HG02571 (cell line): ENCODE measurements around the gene ZNF223.

ENCODE experiments used
- ATAC-seq: cut with Tn5 transposase; IDR thresholded peaks from one replicate; pipeline ENCODE4 v1.9.1; 2021; ENCODE audit warnings: mild to moderate bottlenecking, moderate library complexity; ENCODE audit not compliant: unreplicated experiment

The ZNF223 gene

GRCh38 chr19:44071824-44072542, 20.1 kb downstream of the ZNF223 start, which contains the start of gene ZNF284:
Gene ZNF284 (plus strand): TSS chr19:44072159. CDS start chr19:44076390, 4,231 bp downstream.
- peak; percentile 91 for ATAC-seq

DNA sequence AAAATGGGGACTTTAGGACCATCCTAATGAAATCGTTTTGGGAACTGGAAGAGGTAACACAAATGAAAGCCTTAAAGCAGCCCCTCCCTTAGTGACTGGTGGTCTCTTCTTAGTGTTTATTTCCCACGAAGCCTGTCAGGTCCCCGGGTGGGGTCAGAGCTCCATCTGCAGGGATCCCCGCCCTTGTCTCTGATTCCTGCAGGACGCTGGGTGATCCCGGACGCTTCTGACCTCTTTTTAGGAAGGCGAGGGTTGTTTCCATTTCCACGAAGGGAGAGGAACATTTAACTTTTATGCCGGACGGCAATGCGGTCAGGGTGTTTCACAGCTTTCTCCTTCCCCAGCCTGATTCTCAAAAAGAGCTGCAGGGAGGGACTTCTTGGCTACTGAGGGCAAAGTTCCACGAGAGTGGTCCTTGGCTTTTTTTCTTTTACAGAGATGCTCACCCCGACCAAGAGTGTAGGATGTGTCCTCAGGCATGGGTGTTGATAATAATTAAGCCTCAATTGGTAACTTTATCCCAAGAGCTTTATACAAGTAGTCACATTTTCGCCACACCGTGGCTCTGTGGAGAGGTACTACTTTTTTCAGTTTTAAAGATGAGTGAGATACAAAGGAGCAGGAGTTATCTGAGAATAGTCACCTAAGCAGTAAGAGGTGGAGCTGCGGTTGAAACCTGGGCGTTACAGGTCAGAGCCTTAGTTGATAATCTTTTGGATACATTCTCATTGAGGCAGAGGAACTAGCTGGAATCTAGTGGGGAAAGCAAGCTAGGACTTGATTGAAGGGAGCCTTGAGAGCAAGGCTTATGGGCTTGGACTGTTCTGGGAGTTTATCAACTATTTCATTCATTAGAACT, 20.9 kb downstream of the ZNF223 start:
- ATAC-seq, result no peak

GRCh38 chr19:44076325-44076724, 24.5 kb downstream of the ZNF223 start:
- no peak for ATAC-seq

GRCh38 chr19:44092108-44092507, 40.3 kb downstream of the ZNF223 start:
- no peak for ATAC-seq

- peak; percentile 83 for ATAC-seq
These were observed 42.3 kb downstream of the ZNF223 start, which contains the start of gene ZNF224 for GRCh38 chr19:44093931-44094765. Gene ZNF224 (plus strand): TSS chr19:44094361. CDS start chr19:44097874, 3,513 bp downstream.

GRCh38 chr19:44107751-44108150, 55.9 kb downstream of the ZNF223 start:
- ATAC-seq, result no peak

- ATAC-seq, result no peak
These were observed 57.6 kb downstream of the ZNF223 start for GRCh38 chr19:44109458-44109857.

DNA sequence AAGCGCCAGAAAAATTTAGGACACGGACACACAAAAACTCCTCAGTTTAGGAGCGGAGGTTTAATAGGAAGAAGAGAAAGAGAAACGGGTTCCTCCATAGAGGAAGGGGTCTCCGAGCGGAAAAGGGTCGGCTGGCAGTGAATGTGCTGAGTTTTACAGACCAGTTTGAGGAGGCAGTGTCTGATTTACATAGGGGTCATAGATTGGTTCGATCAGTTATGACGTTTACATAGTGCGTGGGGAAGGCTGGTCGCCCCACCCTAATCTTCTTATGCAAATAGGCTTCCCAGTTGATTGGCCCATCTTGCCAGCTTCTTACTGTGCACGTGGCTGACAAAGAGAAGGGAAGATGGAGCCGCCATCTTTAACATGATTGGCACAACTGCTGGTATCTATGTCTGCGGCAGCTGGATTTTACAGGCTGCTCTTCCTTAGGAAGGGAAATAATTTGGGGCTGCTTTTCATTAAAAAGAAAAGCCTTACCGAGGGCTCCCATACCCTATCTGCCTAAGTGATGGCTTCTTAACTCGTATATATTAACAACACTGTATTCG, 60.2 kb downstream of the ZNF223 start:
- no peak for ATAC-seq

DNA sequence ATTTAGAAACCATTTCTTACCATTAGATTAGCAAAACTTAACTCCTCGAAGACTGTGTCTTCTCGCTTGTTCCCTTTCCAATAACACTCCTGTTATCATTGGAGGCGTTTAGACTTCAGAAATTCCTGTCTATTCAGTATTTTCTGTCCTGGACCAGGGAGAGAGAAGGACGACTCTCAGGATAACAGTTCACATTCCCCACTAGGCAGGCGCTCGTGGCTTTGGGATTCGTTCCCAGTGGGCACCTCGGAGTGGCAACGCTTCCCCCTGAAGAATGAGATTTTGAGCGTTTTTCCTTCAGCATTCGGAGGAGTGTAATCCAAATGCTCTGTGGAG, 60.9 kb downstream of the ZNF223 start:
- ATAC-seq, result no peak

DNA sequence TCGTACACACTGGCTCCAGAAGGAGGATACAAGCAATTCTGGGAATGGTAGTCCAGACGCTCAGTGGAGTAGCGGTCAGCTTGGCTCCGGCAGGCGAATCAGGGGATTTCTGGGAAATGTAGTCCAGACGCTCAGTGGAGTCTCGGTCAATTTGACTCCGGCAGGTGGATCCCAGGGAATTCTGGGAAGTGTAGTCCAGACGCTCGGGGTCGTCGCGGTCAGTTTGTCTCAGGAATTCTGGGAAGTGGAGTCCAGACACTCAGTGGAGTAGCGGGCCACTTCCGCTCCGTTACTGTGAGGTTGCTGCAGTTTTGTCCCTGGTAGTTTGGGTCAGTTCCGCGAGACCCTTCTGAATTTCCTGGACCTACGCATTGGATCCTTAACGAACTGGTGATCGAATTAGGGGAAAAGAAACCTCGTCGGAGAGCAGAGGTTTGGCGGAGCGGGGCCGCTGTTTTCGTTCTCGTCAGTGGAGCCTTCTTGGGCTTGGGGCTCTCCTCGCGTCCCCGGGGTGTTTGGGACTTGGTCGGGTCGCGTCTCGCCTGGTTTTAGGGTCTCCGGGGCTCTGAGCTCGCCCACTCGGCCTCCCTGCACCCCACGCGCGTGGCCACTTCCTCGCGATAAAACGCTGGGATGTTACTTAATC, 61.4 kb downstream of the ZNF223 start, which contains the start of gene ZNF225:
ZNF225 (plus strand) TSS at position 262 of the 646 bp plus-strand sequence. CDS start 2,429 bp downstream, outside the sequence.
- peak; percentile 92 for ATAC-seq

DNA sequence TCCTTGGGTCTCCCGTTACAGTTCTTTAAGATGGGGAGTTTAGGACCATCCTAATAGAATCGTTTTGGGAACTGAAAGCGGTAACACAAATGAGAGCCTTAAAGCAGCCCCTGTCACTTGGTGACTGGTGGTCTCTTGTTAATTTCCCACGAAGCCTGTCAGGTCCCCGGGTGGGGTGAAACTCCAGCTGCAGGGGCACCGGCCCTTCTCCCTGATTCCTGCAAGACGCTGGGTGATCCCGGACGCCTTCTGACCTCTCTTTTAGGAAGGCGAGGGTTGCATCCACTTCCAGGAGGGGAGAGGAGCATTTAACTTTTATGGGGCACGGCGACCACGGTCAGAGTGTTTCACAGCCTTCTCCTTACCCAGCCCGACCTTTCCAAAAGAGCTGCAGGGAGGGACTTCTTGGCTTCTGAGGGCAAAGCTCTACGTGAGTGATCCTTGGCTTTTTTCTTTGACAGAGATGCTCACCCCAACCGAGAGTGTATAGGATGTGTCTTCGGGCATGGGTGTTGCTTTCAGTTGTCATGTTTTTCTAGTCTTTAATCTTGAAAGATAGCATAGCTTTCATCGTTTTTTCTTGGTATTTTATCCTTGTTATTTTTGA, 62.1 kb downstream of the ZNF223 start:
- ATAC-seq, result no peak
